GM21619 (cell line): ENCODE results near the gene SLC6A4.

Source experiments
- ATAC-seq: cut with Tn5 transposase; IDR thresholded peaks from one replicate; pipeline ENCODE4 v1.9.1; 2021; ENCODE audit not compliant: unreplicated experiment

The SLC6A4 gene

GRCh38 chr17:30235386-30236296, at the start of gene SLC6A4:
TSS of gene SLC6A4 (minus strand) at chr17:30235697. CDS start at chr17:30221958, 13,739 bp downstream.
- no peak for ATAC-seq

- no peak for ATAC-seq
Observed at GRCh38 chr17:30279156-30279555, 43.7 kb upstream of the SLC6A4 start.

GRCh38 chr17:30278032-30278431, 42.5 kb upstream of the SLC6A4 start:
- ATAC-seq, result no peak

DNA sequence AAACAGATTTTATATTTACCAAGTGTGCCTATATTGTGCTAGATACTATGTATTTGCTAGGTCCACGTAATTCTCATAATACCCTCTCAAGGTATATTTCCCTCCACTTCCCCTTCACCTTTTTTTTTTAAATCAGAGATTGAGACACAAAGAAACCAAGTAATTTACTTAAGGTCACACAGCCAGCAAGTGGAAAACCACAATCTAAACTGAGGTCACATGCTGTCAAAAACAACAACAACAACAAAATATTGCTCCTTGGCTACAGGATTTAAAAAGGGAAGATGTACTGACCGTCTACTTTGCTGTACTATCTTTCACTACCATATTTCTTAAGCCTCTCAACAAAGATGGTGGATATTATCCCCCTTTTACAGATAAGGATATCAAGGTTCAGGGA, 40.4 kb upstream of the SLC6A4 start:
- no peak for ATAC-seq

- no peak for ATAC-seq
Observed at GRCh38 chr17:30274887-30275286, 39.4 kb upstream of the SLC6A4 start.

DNA sequence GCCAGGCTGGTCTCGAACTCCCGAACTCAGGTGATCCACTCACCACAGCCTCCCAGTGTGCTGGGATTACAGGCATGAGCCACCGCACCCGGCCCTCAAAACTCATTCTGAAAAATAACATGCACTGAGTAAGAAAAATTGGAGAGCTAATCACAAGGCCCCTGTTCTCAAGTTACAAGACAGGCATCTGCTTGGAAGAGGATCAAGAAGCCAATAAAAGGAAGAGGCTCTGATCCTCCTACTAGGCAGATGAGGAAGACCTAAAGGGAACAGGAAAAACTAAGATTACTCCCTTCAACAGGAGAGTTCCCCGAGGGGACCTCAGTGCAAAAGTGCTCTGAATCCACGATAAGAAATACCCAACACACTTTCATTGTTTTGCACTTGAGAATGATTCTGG, 37.9 kb upstream of the SLC6A4 start:
- ATAC-seq, result no peak

GRCh38 chr17:30271102-30271501, 35.6 kb upstream of the SLC6A4 start:
- no peak for ATAC-seq

GRCh38 chr17:30267625-30268024, 32.1 kb upstream of the SLC6A4 start:
- ATAC-seq, result no peak

DNA sequence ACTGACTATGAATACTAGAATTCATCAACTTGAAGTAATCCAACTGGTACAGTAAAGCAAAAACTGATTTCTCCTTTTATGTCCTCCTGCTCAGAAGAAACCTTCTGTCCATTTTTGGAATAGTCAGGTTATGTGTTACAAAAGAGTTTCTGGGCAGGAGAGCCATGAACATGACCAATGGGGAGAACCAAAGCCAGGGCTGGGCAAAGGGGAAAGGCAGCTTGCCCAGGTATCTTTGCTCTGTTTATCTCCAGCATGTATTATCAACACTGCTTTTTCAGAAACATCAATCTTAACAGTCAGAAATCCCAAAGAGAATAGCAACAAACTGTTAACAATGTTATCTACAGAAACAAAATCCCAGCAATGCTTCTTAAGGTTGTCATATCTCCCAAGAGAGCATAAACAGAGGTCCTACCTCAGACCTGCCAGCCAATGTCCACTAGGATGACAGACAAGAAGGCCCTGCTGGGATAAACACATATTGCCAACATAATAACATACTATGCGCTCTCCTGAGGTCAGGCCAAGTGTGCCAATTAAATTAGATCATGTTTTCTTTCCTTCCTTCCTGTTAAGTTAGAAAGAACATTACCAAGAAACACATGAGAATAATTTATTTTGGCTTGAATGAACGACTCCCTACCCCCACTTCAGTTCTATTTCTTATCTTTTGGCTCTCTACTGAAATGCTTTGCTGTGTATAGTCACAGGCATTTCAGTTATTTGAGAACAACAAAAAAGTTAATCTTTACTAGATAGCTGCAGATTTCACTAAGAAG, 28.2 kb upstream of the SLC6A4 start:
- no peak for ATAC-seq

GRCh38 chr17:30256756-30257506, 21.4 kb upstream of the SLC6A4 start:
- no peak for ATAC-seq

GRCh38 chr17:30254150-30254549, 18.7 kb upstream of the SLC6A4 start:
- ATAC-seq, result no peak

DNA sequence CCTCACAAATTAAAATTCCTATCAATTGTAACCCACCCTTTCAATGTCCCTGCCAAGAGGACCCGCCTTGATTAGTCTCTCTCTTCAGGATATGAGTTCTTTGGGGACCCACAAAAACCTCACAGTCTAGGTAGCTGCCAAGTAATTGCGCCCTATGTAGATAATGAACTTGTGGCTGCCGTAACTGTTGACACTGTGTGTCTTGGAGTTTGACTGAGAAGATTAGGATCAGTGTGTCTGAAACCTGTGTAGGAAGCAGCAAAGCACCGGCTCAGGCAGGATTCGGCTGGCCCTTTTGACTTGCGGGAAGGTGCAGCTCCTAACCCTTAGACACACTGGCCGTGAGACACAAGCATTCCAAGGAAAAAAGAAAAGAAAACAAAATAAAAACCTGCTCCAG, 17.8 kb upstream of the SLC6A4 start:
- no peak for ATAC-seq

DNA sequence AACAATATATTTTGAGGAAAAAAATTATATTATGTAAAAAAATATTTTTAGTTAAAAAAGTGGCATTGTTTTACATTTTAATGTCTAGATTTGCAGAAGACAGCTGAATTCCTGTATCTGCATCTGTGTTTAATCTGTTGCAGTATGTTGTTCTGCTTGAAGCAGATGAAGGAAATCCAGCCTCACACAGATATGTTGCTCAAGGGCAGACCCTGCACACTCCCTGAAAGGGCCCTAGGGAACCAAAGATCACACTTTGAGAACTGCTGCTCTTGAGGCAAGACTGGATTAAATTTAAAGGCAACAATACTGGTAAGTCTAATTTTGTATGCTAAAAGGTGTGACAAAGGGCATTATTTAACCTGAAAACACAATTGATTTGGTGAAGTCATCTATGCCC, 16.4 kb upstream of the SLC6A4 start:
- no peak for ATAC-seq

DNA sequence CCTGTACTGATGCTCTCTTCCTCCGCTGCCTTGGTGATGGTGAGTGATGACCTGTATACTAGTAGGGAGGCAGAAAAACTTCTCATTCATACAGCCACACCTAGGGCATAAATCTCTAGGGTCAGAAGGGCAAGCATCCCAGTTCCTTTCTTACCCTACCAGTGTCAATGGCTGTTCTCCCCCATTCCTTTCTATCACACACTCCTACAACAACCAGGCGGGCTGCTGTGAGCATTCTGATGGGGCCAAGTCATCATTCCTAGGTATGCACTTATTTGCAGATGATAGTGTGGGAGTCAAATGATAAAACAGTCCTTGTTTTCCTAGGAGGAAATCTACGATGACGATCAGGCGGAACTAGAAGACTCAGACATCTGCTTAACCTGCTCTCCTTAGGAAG, 14.0 kb upstream of the SLC6A4 start:
- no peak for ATAC-seq

GRCh38 chr17:30248786-30249185, 13.3 kb upstream of the SLC6A4 start:
- ATAC-seq, result no peak

DNA sequence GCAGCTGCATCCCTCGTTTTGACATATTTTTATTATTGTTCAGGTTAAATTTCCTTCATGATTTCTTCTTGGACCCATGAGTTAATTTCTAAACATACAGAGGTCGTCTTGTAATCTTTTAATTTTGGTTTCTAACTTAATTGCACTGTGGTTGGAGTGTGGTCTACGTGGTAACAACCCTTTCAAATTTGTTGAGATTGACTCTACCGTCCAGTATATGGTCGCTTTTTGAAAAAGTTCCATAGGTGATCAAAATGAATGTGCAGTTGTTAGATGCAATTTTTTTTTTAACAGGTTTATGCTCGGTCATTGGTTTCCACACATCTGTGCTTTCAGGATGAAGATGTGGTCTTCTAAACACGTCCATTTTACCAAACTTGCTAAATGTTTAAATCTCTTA, 11.0 kb upstream of the SLC6A4 start:
- ATAC-seq, result no peak

- no peak for ATAC-seq
Observed at GRCh38 chr17:30244853-30245385, 9.4 kb upstream of the SLC6A4 start.

DNA sequence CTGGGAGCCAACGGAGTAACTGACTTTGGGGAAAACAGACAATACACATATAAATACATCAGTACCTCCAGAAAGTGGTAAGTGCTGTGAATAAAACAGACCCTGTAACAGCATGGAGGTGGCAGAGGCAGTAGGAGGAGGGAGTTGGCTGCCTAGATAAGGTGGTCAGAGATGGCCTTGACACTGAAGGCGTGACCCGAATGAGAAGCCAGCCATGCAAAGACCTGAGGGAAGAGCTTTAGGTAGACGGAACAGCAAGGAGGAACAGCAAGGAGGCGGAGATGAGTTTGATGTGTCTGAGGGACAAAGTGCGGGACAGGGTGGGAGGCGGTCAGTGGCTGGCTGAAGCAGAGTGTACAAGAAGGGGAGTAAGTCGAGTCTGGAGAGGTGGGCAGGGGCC, 8.1 kb upstream of the SLC6A4 start:
- no peak for ATAC-seq

GRCh38 chr17:30243002-30243401, 7.5 kb upstream of the SLC6A4 start:
- ATAC-seq, result no peak

GRCh38 chr17:30241051-30241450, 5.6 kb upstream of the SLC6A4 start:
- ATAC-seq, result no peak

DNA sequence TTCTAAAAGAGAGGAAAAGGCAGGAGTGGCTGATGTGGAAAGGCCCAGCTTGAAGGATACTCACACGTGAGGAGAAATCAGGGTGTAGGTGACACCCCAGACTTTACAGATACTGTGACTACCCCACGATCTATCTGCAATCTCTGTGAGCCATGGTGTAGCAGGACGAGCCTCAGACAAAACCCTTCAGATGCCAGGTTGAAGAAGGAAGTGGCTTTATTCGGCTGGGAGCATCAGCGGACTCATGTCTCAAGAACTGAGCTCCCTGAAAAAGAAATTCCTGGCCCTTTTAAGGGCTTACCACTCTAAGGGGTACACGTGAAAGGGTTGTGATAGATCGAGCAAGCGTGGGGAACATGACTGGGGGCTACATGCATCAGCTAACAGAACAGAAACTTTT, 4.7 kb upstream of the SLC6A4 start:
- no peak for ATAC-seq
